GM18505 (cell line): Measurements from ENCODE around the gene GPC2.
A peak's percentile ranks its signal among the peaks of the same experiment; 100 is the strongest.

Experiments
- ATAC-seq: cut with Tn5 transposase; IDR thresholded peaks from one replicate; pipeline ENCODE4 v1.9.1; 2021; ENCODE audit not compliant: unreplicated experiment
- POLR2A ChIP-seq: IDR thresholded peaks from 4 replicates; pipeline ENCODE4 v1.6.1; 2011; ENCODE audit warnings: borderline replicate concordance; ENCODE audit not compliant: insufficient read depth, insufficient read length; ENCODE audit errors: extremely low read depth

The GPC2 gene

DNA sequence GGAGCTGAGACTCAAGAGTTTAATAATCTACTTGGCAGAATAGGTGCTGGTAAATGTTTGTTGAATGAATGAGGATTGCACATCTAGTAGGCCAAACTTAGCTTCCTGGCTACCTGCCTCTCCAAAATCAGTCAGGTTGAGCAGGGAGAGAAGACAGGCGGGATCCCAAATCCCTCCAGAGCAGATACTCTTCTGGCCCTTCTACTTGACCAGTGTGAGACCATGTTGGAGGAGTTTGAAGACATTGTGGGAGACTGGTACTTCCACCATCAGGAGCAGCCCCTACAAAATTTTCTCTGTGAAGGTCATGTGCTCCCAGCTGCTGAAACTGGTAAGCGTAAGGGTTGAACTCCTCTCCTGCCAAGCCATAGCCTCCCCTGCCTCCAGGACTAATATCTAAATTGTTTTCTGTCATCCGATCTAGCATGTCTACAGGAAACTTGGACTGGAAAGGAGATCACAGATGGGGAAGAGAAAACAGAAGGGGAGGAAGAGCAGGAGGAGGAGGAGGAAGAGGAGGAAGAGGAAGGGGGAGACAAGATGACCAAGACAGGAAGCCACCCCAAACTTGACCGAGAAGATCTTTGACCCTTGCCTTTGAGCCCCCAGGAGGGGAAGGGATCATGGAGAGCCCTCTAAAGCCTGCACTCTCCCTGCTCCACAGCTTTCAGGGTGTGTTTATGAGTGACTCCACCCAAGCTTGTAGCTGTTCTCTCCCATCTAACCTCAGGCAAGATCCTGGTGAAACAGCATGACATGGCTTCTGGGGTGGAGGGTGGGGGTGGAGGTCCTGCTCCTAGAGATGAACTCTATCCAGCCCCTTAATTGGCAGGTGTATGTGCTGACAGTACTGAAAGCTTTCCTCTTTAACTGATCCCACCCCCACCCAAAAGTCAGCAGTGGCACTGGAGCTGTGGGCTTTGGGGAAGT is 52.6 kb downstream of the GPC2 start:
- no peak for ATAC-seq
- TF ChIP-seq POLR2A, result no peak

DNA sequence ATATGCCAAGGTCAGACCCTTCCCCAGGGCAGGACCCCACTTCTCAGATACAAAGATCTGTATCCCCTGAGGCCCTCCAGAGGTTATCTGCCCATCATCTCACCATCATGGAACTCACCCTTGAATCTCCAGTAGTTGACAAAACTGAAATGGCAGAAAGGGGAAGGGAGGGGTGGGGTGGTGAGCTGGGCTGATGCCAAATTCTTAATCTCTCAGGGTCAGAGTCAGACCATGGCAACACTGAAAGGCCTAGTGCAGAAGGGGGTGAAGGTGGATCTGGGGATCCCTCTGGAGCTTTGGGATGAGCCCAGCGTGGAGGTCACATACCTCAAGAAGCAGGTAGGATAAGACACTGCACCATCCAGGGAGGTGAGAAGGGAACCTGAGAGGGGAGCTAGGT is 54.6 kb downstream of the GPC2 start:
- TF ChIP-seq POLR2A, result no peak
- ATAC-seq, result no peak

DNA sequence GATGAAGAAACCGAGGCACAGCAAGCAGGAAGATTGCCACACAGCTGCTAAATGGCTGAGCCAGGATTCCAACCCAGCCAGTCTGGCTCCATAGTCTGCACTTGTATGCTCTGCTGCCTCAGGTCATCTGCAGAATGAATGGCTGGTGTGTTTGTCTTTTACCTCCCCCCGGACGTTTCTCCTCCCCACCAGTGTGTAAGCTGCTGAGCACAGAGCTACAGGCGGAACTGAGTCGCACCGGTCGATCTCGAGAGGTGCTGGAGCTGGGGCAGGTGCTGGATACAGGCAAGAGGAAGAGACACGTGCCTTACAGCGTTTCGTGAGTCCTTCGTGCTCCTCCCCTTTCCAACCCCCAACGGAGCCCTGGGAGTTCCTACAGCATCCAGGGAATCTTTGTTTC is 55.1 kb downstream of the GPC2 start:
- no peak for TF ChIP-seq POLR2A
- ATAC-seq, result no peak

DNA sequence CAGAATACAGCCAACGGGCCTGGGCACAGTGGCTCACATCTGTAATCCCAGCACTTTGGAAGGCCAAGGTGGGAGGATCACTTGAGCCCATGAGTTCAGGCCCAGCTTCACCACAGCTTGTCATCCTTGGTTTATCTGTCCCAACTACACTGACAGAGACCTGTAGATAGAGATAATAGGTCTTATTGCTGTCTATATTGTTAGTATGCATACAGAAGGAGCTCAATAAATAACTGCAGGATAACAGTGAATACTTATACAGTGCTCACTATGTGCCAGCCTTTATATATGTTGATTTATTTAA is 56.5 kb downstream of the GPC2 start:
- no peak for TF ChIP-seq POLR2A
- no peak for ATAC-seq

DNA sequence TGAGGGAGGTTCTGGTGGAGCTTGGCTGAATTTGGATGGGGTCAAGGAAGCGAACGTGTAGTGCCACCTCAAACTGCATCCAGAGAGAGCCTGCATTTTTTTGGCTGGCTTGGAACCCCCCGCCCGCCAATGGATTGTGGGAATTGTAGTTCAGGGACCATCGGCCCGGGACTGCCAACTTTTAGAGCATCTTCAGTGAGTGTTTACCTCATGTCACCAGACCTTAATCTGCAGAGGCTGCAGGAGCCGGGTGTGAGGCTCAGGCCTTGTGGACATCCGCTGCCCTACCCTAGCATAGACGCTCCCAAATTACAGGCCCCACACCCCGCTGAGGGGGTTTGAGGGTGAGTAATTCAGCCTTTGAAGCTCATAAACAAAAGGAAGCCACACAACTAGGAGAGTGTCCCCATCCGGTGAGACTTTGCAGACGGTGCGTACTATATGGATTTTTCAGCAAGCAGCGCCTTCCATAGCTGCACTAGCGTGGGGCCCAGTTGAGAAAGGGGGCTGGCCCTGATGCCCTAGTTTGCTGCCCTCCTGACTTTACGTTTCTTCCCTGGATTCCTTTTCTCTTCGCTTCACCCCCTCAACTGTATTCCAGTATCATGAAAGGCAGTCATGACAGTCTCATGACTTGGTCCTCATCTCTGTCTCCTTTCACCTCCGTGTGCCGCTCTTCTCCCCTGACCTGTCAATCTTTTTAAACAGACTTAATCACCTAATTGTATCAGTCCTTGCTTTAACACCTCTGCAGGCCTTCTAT is 57.0 kb downstream of the GPC2 start:
- ATAC-seq, result peak; percentile 27
- no peak for TF ChIP-seq POLR2A
